ENCODE data around the gene SUMF1. TPM values are rescaled to one million over a fixed set of nuclear protein-coding genes. Genes with fewer than 3 reads are reported as not detected.
"Not testable (repeated sequence)": the region's sequence is repeated elsewhere in the genome, so short reads cannot be mapped to it uniquely, and the experiment has no call there.

Gene SUMF1
- total and polyA plus RNA-seq, 8 donors = 5.3 to 170 (median 39.9) TPM

DNA sequence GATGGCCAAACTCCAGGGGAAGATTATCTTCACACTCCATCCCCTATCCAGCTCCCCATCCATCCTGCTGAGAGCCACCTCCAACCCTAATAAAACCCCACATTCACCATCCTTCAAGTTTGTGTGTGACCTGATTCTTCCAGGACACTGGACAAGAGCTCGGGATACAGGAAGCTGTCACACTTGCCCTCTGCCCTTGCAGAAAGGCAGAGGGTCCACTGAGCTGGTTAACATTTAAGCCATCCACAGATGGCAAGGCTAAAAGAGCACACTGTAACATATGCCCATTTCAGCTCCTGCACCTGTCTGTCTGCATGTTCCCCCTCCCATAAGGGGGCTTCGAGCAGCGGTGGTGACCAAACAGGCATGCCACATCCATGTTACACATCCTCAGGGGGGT is 134.1 kb downstream of the SUMF1 start:
- no peaks in the 10 kb centered on the region for H3K27me3 ChIP-seq
- no peaks in the 10 kb centered on the region for H3K4me1 ChIP-seq
- H3K4me3 ChIP-seq = no peak overlapping the region
- no peak overlapping the region for H3K27ac ChIP-seq
- TF ChIP-seq, protein P1, sequence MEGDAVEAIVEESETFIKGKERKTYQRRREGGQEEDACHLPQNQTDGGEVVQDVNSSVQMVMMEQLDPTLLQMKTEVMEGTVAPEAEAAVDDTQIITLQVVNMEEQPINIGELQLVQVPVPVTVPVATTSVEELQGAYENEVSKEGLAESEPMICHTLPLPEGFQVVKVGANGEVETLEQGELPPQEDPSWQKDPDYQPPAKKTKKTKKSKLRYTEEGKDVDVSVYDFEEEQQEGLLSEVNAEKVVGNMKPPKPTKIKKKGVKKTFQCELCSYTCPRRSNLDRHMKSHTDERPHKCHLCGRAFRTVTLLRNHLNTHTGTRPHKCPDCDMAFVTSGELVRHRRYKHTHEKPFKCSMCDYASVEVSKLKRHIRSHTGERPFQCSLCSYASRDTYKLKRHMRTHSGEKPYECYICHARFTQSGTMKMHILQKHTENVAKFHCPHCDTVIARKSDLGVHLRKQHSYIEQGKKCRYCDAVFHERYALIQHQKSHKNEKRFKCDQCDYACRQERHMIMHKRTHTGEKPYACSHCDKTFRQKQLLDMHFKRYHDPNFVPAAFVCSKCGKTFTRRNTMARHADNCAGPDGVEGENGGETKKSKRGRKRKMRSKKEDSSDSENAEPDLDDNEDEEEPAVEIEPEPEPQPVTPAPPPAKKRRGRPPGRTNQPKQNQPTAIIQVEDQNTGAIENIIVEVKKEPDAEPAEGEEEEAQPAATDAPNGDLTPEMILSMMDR (IDR thresholded peaks at IDR 0.05) = no peak
- TF ChIP-seq POLR2AphosphoS5 (IDR thresholded peaks at IDR 0.05) (no peak), POLR2A (IDR thresholded peaks at IDR 0.05) (no peak), EP300 (IDR thresholded peaks at IDR 0.05) (no peak)
- WGBS, 5 donors = 87 to 99% (median 94%) methylated on average over 2 to 3 of the region's 3 CpGs
- no peak for DNase-seq
- intact Hi-C loops (cut with DNase I; ENCODE audit: low total_unique reads) = no loop called here
- H3K36me3 ChIP-seq = no peaks in the 10 kb centered on the region
- peaks cover 3 to 14% (median 10%) of the 10 kb centered on the region in 4 donors for H3K9me3 ChIP-seq

DNA sequence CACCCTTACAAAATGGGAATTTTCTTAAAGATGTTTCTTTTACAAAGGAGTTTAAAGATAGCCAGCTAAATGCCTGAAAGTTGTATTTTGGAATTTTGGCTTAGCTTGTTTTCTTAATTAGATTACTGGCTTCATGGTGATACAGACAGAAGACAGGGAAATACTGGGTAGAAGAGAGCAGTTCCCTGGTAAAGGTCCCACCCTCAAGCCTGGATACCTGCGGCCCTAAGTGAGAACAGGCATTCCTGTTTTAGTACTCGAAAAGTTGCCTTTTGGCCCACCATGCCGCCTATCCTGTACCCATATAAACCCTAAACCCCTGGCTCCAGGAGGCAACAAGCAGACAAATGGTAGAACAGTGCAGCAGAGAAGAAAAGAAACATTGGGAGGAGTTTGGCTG is 134.5 kb downstream of the SUMF1 start:
- no peaks in the 10 kb centered on the region for H3K36me3 ChIP-seq
- DNase-seq = no peak
- H3K4me1 ChIP-seq = no peaks in the 10 kb centered on the region
- intact Hi-C loops (cut with DNase I; ENCODE audit: low total_unique reads) = no loop called here
- peaks cover 3 to 14% (median 10%) of the 10 kb centered on the region in 4 donors for H3K9me3 ChIP-seq
- no peak overlapping the region for H3K4me3 ChIP-seq
- 89 to 94% (median 94%) methylated on average over 3 of the region's 3 CpGs for WGBS, 5 donors
- H3K27ac ChIP-seq = no peak overlapping the region
- H3K27me3 ChIP-seq = no peaks in the 10 kb centered on the region
- TF ChIP-seq, protein P1 (IDR thresholded peaks at IDR 0.05) = no peak
- no peak for TF ChIP-seq POLR2A (IDR thresholded peaks at IDR 0.05)

DNA sequence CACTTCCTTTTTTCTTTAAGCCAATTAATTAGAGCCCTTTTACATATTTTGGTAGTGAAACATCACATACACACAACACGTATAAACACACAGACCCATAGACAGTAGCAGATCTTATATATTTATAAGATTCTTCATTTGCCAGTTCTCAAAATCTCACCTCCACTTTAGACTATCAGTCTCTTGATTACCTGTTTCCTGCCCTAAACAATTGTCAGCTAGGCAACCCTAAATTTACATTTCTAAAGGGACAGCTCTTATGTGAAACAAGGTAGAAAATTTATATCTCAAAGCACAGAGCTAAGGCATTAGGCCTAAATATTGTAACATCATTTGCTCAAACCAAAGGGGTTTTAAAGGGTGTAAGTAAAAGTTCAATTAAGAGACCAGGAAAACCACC is 135.0 kb downstream of the SUMF1 start:
- H3K4me3 ChIP-seq = no peak overlapping the region
- H3K9me3 ChIP-seq = peaks cover 3 to 14% (median 10%) of the 10 kb centered on the region in 4 donors
- no peak overlapping the region for H3K27ac ChIP-seq
- no peak for DNase-seq
- WGBS, 5 donors = 91 to 99% (median 94%) methylated on average over 1 of the region's 1 CpG
- no peaks in the 10 kb centered on the region for H3K36me3 ChIP-seq
- intact Hi-C loops (cut with DNase I; ENCODE audit: low total_unique reads) = no loop called here
- H3K4me1 ChIP-seq = no peaks in the 10 kb centered on the region
- no peak for TF ChIP-seq EP300 (IDR thresholded peaks at IDR 0.05)
- TF ChIP-seq POLR2A (IDR thresholded peaks at IDR 0.05) = no peak
- H3K27me3 ChIP-seq = no peaks in the 10 kb centered on the region

- H3K4me3 ChIP-seq; DNase-seq; H3K4me1 ChIP-seq; H3K27ac ChIP-seq; H3K36me3 ChIP-seq; intact Hi-C loops (cut with DNase I; ENCODE audit: low total_unique reads); H3K27me3 ChIP-seq: not testable (repeated sequence)
- H3K9me3 ChIP-seq = peaks cover 3 to 14% (median 10%) of the 10 kb centered on the region in 4 donors
These were observed 137.3 kb downstream of the SUMF1 start for GRCh38 chr3:4329806-4330205.

- TF ChIP-seq POLR2AphosphoS5 (IDR thresholded peaks at IDR 0.05) (no peak), EP300 (IDR thresholded peaks at IDR 0.05) (no peak), POLR2A (IDR thresholded peaks at IDR 0.05) (no peak)
- TF ChIP-seq, protein P1 (IDR thresholded peaks at IDR 0.05) = no peak
These were observed 140.2 kb downstream of the SUMF1 start for GRCh38 chr3:4326868-4327267.

More at GRCh38 chr3:4326868-4327267, 140.2 kb downstream of the SUMF1 start:
- intact Hi-C loops (cut with DNase I; ENCODE audit: low total_unique reads) = no loop called here
- Histone ChIP-seq H3K27me3 (no peaks in the 10 kb centered on the region), H3K4me3 (no peak overlapping the region), H3K4me1 (peaks cover 0 to 15% (median 5%) of the 10 kb centered on the region in 4 donors), H3K36me3 (no peaks in the 10 kb centered on the region), H3K9me3 (peaks cover 3 to 14% (median 10%) of the 10 kb centered on the region in 4 donors), H3K27ac (no peak overlapping the region)
- 82 to 100% (median 97%) methylated on average over 1 of the region's 1 CpG for WGBS, 5 donors
- no peak for DNase-seq

Measured in stomach (tissue), 9 donors.